Activated CD8-positive, alpha-beta memory T cell treated with anti-CD3 and anti-CD28 coated beads, Interleukin-2, amount 50 U/mL, for 48 hours (primary cell): ENCODE measurements around the gene LGALS1.
"Not testable (repeated sequence)": the region's sequence is repeated elsewhere in the genome, so short reads cannot be mapped to it uniquely, and the experiment has no call there.

Experiments used
- DNase-seq: peaks from one replicate; pipeline ENCODE4 v3.0.0-alpha.2; 2020

The LGALS1 gene

GRCh38 chr22:37639771-37640590 lies 35.5 kb upstream of the LGALS1 start:
- DNase-seq = no peak

DNA sequence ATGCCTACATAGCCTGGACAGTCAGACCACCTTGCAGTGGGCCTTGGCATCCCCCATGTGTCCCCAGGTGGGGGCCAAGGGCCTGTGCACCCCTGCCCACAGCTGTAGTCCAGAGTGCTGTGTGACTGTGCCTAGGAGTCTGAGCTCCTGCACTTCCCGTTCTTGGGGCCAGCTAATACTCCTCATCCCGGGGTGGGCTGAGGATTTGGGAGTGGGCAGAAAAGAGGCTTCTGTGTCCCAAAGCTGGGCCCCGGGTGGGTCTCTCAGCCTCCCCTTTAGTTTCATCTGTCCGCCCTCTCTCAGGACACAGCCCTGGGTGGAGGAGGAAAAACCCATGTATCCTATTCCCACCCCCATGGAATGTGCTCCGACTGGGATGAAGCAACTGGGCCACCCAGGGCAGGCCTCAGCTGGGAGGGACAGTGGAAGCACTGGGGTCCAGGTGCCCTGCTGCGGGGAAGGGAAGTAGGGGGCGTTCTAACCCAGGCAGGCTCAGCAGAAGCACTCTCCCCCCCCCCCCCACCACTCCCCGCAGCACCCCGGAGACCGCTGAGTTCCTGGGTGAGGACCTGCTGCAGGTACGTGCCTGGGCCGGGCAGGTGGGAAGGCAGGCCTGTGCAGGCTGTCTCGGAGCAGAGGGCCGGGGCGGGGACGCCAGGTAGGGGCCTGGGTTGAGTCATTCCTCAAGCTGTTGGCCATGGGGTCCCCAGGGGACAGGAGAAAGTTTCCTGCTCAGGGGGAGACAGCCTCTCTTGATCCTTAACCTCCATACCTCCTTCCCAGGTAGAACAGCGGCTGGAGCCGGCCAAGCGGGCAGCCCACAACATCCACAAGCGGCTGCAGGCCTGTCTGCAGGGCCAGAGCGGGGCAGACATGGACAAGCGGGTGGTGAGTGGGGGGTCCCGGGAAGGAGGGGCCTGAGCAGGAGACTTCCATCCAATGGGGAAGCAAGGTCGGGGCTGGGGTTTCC lies 34.6 kb upstream of the LGALS1 start:
- DNase-seq = no peak

DNA sequence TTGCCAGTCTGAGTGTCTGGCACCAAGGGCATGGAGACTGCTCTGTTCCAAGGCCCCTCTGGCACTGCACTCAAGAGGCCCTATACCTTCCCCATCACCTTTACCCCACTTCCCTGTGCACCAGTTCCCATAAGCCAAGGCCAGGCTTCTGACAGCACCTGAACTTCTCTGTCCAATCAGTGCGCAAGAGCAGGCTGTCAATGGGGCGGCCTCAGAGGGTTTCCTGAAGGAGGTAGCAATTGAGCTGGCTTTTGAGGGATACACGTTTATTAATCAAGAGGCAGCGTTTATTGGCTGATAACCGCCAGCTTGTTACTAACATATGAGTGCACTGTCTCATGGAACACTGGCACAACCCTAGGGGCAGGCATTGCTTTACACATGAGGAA lies 33.9 kb upstream of the LGALS1 start:
- DNase-seq = no peak

DNA sequence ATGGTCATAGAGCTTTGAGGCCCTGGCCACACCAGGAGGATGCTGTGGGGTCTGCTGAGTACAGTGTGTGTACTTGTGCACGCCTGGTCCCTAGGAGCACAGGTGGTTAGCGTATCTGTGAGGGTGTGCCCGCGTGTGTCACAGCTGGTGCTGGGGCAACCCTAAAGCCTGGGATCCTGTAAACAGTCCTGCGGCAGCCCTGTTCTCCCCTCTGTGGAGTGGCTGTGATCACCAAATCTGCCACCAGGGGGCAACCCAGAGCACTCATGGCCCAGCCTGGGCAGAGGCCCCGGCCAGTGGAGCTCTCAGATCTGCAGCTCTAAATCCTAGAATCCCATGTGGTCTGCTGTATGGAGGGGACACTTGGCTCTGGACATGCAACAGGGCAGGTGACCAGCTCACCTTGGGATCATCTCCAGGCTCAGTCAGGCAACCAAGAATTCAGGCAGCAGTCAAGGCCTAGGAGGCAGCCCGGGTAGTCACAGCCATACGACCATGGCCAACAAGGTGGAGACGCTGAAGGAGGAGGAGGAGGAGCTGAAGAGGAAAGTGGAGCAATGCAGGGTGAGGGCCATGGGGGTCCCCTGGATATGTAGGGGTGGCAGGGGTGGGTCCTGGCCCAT lies 32.1 kb upstream of the LGALS1 start:
- peak; percentile 99 for DNase-seq

DNA sequence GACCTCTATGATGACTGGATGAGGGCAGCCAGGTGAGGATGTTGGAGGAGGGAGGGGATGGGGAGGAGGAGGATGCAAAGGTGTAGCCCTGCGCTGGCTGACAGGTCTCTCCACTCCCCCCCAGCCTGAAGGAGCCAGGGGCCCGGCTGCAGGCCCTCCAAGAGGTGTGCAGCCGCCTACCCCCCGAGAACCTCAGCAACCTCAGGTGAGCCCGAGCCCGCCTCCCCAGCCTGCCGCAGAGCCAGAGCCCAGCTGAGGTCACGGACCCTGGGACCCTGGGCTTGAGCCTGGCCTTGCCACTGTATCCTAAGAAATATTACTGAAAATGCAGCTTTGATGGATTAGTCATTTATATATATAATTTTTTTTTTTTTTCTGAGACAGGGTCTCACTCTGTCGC lies 28.1 kb upstream of the LGALS1 start:
- no peak for DNase-seq

GRCh38 chr22:37647928-37648327 lies 27.5 kb upstream of the LGALS1 start:
- no peak for DNase-seq

DNA sequence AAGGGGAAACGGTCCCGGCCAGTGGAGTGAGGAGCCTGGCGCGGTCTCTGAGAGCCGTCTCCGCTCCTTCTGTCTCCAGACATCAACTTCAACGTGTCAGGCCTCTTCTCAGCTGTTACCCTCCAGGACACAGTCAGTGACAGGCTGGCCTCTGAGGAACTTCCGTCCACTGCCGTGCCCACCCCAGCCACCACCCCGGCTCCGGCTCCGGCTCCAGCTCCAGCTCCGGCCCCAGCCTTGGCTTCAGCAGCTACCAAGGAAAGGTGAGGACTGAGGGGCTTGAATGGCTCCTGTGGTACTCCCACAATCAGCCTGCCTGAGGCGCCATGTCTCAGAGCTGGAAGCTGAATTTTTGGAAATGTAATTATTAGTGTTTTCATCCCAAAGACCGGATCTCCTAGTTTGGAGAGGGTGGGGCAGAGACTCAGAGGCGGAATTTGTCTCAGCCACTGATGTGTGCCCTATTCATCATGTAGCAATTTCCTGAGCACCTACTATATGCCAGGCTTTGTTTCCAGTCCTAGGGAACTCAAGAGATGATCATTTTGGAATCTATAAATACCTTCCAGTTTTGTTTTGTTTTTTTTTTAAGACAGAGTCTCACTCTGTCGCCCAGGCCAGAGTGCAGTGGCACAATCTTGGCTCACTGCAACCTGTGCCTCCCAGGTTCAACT lies 24.8 kb upstream of the LGALS1 start:
- DNase-seq = no peak

GRCh38 chr22:37654563-37655251 lies 20.7 kb upstream of the LGALS1 start:
- no peak for DNase-seq

DNA sequence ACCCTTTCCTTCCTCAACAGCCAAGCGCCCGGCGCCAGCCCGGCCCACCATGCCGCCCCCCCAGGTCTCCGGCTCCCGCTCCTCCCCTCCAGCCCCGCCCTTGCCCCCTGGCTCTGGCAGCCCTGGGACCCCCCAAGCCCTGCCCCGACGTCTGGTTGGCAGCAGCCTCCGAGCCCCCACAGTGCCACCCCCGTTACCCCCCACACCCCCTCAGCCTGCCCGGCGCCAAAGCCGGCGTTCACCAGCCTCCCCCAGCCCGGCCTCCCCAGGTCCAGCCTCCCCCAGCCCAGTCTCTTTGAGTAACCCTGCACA lies 20.2 kb upstream of the LGALS1 start:
- no peak for DNase-seq

- DNase-seq = not testable (repeated sequence)
Observed at GRCh38 chr22:37656583-37656982, 18.9 kb upstream of the LGALS1 start.

DNA sequence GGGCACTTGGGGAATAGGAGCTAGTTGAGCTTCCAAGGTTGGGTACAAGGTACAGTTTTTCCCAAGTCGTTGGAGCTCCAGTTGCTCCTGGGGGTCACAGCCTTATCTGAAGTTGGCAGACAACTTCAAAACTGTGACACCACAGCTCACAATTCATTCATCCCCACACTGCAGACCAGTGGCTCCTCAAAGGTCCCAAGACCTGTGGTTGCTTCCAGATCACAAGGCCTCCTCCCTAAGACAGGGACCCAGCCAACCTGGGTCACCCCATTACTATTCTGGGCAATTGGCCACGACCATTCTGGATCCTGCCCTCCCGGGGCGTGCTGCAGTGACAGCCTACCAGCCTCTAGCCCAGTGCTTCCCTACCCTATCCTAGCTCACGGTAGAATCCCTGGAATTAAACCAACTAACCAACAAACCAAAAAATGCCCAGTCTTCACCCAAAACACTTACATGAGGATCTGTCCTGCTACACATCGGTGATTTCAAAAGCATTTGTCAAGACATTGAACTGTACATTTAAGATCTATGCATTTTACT lies 17.8 kb upstream of the LGALS1 start:
- no peak for DNase-seq

DNA sequence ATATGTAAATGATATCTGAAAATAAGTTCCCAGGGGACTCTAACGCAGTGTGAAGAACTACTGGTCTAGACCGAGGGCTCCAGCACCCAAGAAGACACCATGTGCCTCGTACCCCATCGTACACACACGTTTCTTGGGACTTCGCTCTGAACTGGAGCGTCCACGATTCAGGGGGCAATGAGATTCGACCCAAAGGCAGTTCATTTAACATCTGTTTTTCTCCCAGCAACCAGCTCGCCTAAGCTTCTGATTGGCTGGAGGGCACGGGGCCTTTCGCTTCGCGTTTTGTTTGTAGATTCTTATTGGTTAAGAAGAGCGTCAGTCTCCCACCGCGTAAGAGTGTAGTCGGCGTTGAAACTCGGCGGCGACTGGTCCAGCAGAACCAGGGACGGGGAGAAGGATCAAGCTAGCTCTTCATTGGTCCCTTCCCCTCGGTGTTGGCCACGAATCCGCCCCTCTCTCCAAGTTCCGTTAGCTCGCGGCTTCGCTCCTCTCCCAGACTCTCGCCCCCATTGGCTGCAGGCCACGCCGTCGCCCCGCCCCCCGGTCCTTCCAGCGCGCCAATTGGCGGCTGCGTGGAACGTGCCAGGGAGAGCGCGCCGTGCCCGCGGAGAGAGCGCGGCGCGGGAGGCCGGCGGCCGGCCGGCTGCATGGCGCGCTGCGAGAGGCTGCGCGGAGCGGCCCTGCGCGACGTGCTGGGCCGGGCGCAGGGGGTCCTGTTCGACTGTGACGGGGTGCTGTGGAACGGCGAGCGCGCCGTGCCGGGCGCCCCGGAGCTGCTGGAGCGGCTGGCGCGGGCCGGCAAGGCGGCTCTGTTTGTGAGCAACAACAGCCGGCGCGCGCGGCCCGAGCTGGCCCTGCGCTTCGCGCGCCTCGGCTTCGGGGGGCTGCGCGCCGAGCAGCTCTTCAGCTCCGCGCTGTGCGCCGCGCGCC lies 17.0 kb upstream of the LGALS1 start, which contains the start of gene PDXP:
Gene PDXP, plus strand, starts transcription at position 591 of the 933 bp plus-strand sequence. Its CDS starts 60 bp downstream, at position 651.
- DNase-seq = peak; percentile 99

DNA sequence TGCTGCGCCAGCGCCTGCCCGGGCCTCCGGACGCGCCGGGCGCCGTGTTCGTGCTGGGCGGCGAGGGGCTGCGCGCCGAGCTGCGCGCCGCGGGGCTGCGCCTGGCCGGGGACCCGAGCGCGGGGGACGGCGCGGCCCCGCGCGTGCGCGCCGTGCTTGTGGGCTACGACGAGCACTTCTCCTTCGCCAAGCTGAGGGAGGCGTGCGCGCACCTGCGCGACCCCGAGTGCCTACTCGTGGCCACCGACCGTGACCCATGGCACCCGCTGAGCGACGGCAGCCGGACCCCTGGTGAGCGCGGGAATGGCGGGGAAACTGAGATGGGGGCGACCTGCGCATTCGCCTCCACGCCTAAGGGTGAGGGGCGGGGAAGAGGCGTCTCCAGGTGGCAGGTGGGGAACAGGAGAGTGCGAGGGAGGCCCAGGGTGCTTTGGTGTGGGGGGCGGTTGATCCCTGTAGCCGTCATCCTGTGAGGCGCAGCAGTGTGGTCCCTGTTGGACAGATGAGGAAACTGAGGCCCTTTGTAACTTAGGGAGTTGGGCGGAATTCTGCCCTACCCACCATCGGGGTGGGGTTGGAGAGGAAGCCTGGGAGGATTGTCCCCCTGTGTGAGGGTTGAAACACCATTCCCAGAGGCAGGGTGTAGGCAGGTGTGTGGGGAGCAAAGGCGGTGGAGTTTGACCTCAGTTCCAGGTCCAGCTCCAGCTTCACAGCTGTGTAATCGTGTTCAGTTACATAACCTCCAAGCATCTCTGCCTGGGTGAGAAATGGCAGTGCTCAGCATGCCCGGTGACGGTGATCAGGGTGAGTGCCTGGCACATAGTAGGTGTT lies 16.2 kb upstream of the LGALS1 start:
- DNase-seq = no peak

GRCh38 chr22:37659897-37660708 lies 15.3 kb upstream of the LGALS1 start:
- no peak for DNase-seq

GRCh38 chr22:37660709-37661045 lies 14.8 kb upstream of the LGALS1 start:
- no peak for DNase-seq

GRCh38 chr22:37661160-37661924 lies 14.1 kb upstream of the LGALS1 start:
- no peak for DNase-seq

GRCh38 chr22:37662039-37662438 lies 13.4 kb upstream of the LGALS1 start:
- DNase-seq = no peak

GRCh38 chr22:37663521-37664140 lies 11.8 kb upstream of the LGALS1 start:
- no peak for DNase-seq
